ENCODE measurements around the gene ARVCF. TPM values are rescaled to one million over a fixed set of nuclear protein-coding genes. Genes with fewer than 3 reads are reported as not detected.
A peak's percentile ranks its signal among the peaks of the same experiment; 100 is the strongest.

ARVCF gene
- total RNA-seq, 1 donor from 2014 or later = 74.5 TPM

DNA sequence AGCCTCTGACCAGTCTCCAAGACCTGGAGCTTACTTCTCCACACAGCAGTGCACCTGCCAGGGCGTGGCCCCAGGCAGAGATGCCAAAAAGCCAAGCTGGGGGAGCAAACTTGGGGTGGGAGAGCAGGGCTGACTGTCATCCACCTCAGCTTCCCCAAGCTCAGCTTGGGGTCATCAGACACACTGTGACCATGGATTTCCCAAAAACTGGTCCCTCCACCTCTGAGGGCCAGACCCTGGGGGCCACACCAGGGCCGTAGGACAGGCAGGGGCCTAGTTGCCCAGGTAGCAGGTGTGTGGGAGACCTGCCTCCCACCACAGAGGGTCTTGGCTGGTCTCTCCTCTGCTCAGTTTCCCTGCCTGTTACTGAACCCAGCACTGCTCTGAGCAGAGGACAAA lies 30.6 kb downstream of the ARVCF start:
- H3K4me3 ChIP-seq (ENCODE audit: low read depth, low read length) = peak overlapping the region; percentile 69
- no peak for TF ChIP-seq CTCF (IDR thresholded peaks at IDR 0.05; ENCODE audit: insufficient read depth, low read length, poor library complexity, severe bottlenecking)
- no peaks in the 10 kb centered on the region for H3K36me3 ChIP-seq (ENCODE audit: control insufficient read depth, insufficient read depth, low read length)
- H3K27me3 ChIP-seq (ENCODE audit: control insufficient read depth, insufficient read depth, low read length) = no peaks in the 10 kb centered on the region
- DNase-seq (ENCODE audit: low read depth) = no peak

DNA sequence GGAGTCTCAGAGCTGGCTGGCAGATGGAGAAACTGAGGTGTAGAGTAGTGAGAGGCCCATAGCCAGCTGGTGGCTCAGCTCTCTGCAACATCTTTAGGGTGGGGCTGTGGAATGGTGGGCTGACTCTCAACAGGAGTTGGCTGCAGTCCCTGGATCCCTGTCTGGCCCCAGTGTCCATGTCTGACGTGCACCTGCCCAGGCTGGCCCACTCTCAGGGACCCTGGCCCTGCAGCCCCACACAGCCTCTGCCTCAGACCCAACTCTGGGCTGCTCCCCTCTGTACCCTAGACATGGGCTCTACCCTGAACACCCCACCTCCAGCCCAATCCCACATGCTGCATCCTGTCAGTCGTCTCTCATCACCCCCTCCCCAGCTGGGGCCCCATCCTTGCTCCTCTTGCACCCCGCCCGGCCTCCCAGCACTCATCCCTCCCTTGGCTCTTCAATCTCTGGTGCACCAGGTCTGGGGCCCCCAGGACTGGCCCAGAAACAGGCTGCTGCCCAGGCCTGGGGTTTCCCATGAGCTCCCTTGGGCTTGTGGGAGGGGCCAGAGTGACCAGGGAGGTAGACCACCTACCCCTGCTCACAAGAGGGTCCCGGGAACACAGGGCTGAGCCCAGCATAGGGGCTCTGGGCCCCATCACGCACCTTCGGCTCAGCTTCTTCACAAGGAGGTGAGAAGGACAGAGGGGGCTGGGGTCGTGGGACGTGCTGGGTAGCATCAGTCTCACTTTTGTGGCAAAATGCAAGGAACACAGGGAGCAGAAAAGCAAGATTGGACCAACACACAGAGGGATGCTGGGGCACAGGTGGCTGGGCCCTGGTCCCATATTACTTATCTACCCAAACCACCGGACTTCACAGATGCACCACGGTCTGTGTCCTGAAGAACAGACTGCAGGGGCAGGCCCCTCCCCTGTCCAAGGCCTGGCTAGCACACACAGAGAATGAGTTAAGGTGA lies 31.5 kb downstream of the ARVCF start:
- TF ChIP-seq CTCF (IDR thresholded peaks at IDR 0.05; ENCODE audit: insufficient read depth, low read length, poor library complexity, severe bottlenecking) = no peak
- no peak for DNase-seq (ENCODE audit: low read depth)
- no peaks in the 10 kb centered on the region for H3K36me3 ChIP-seq (ENCODE audit: control insufficient read depth, insufficient read depth, low read length)
- H3K27me3 ChIP-seq (ENCODE audit: control insufficient read depth, insufficient read depth, low read length) = no peaks in the 10 kb centered on the region
- H3K4me3 ChIP-seq (ENCODE audit: low read depth, low read length) = no peak overlapping the region

- no peaks in the 10 kb centered on the region for H3K36me3 ChIP-seq (ENCODE audit: control insufficient read depth, insufficient read depth, low read length)
- H3K4me3 ChIP-seq (ENCODE audit: low read depth, low read length) = no peak overlapping the region
- no peaks in the 10 kb centered on the region for H3K27me3 ChIP-seq (ENCODE audit: control insufficient read depth, insufficient read depth, low read length)
- DNase-seq (ENCODE audit: low read depth) = peak; percentile 64
- no peak for TF ChIP-seq CTCF (IDR thresholded peaks at IDR 0.05; ENCODE audit: insufficient read depth, low read length, poor library complexity, severe bottlenecking)
These were observed 32.3 kb downstream of the ARVCF start for GRCh38 chr22:19984201-19984753.

DNA sequence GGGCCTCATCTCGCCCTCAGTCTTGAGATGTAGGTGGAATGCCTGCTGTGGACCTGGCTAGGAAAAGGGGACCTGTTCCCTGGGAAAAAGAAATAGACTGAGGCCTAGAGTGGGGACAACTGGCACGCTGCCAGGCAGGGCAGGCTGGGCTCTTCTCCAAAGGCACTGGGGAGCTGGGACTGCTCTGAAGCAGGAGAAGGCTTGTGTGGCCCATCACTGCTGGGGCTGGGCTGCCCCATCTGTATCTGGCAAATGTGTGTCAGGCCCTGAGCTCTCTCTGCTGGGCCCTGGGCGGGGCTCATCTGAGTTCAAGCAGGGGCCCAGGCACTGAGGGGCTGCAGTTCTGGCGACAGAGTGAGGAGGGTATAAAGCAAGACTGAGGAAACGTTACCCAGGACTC lies 32.9 kb downstream of the ARVCF start:
- H3K27me3 ChIP-seq (ENCODE audit: control insufficient read depth, insufficient read depth, low read length) = no peaks in the 10 kb centered on the region
- H3K4me3 ChIP-seq (ENCODE audit: low read depth, low read length) = no peak overlapping the region
- no peaks in the 10 kb centered on the region for H3K36me3 ChIP-seq (ENCODE audit: control insufficient read depth, insufficient read depth, low read length)
- TF ChIP-seq CTCF (IDR thresholded peaks at IDR 0.05; ENCODE audit: insufficient read depth, low read length, poor library complexity, severe bottlenecking) = no peak
- no peak for DNase-seq (ENCODE audit: low read depth)

DNA sequence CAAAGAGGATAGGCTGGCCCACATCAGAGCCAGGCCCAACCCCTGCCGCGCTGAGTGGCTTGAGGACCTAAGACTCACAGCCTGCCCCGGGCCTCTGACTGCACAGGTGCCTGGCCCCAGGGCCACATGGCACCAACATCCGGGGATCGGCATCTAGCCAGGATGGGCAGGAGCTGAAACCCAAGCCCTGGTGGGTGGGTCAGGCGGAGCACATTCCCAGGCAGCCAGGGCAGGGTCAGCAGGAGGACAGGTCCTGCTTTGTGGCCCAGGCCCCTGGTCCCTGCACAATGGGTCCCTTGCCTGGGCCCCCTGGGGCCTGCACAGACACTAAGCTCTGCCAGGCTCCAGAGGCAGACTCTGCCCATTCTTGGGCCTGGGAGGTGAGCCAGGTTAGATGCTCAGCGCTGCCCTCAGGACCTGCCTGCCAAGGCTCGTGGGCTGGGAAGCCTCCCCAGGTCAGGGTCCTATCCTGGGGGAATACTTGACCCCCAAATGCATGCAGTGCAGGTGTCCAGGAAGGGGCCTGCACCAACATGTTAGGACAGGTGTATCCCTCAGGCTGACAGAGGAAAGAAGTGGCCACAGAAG lies 33.5 kb downstream of the ARVCF start:
- DNase-seq (ENCODE audit: low read depth) = no peak
- Histone ChIP-seq H3K36me3 (ENCODE audit: control insufficient read depth, insufficient read depth, low read length) (no peaks in the 10 kb centered on the region), H3K27me3 (ENCODE audit: control insufficient read depth, insufficient read depth, low read length) (no peaks in the 10 kb centered on the region), H3K4me3 (ENCODE audit: low read depth, low read length) (no peak overlapping the region)
- TF ChIP-seq CTCF (IDR thresholded peaks at IDR 0.05; ENCODE audit: insufficient read depth, low read length, poor library complexity, severe bottlenecking) = no peak

All from kidney epithelial cell (primary cell).